Mucosa of rectum (tissue), 2 donors: Measurements from ENCODE around the gene SNCB.

ENCODE experiments used
- H3K27ac ChIP-seq, 2 donors: one replicate each; pipeline ENCODE4 v1.7.0; 2013; ENCODE audit warnings: inconsistent platforms in 2 of 2, low read depth in 2 of 2, low read length in 2 of 2
- H3K27me3 ChIP-seq, 2 donors: one replicate each; pipeline ENCODE4 v1.7.0; 2013; ENCODE audit warnings: low read length in 2 of 2; ENCODE audit not compliant: control insufficient read depth in 2 of 2, insufficient read depth in 2 of 2
- H3K36me3 ChIP-seq, 2 donors: one replicate each; pipeline ENCODE4 v1.7.0; 2013; ENCODE audit warnings: low read length in 2 of 2; ENCODE audit not compliant: control insufficient read depth in 2 of 2, insufficient read depth in 2 of 2
- H3K4me1 ChIP-seq, 2 donors: one replicate each; pipeline ENCODE4 v1.7.0; 2013; ENCODE audit warnings: low read length in 2 of 2, mild to moderate bottlenecking in 1 of 2; ENCODE audit not compliant: control insufficient read depth in 2 of 2, insufficient read depth in 2 of 2
- H3K4me3 ChIP-seq, 2 donors: one replicate each; pipeline ENCODE4 v1.7.0; 2013; ENCODE audit warnings: low read length in 2 of 2
- H3K9ac ChIP-seq, 2 donors: one replicate each; pipeline ENCODE4 v1.7.0; 2013; ENCODE audit warnings: low read length in 2 of 2, low read depth in 1 of 2, mild to moderate bottlenecking in 1 of 2
- H3K9me3 ChIP-seq, 2 donors: one replicate each; pipeline ENCODE4 v1.7.0; 2013; ENCODE audit warnings: low read length in 2 of 2; ENCODE audit not compliant: control insufficient read depth in 2 of 2
- donor health status: healthy.
- donor health status: Normal muscosa, but diverticular disease.

SNCB gene

DNA sequence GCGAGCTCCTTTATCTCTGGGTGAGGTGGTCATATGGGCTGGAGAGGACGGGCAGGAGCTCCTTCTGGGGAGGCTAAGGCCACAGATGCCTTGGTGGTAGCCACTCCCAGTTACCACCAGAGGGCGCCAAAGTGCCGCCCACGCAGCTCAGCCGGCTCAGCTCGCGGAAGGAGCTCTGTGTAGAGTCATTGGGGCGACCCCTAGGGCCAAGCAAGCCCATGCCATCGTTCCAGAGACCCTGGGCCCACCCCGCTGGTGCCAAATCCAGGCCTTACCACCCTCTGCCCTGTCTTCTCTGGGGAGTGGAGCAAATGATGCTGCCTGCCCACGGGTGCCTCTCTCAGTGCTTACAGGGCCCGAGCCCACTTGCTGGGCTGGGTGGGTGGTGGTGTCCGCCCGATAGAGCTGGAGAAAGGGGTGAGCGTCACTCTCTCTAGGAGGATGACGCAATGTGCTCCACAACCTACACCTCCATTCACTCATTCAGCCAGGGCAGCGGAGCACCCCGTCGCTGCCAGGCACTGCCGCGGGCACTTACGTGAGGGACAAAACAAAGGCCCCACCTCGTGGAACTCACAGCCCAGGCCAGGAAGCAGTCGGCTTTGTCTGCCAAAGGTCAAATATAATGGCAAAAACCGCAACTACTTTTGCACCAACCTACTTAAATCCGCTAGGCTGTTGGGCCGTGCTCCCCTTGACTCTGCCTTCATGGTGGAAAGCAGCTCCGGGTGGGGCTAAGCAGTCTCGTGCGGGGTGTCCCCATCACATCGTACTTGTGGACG, 30.7 kb upstream of the SNCB start:
- Histone ChIP-seq H3K27ac (no peak overlapping the region), H3K9me3 (no peaks in the 10 kb centered on the region), H3K9ac (no peak overlapping the region), H3K36me3 (peaks cover 2 to 5% of the 10 kb centered on the region in 2 donors), H3K4me1 (peaks cover 13 to 14% of the 10 kb centered on the region in 2 donors), H3K4me3 (no peak overlapping the region), H3K27me3 (no peaks in the 10 kb centered on the region)

DNA sequence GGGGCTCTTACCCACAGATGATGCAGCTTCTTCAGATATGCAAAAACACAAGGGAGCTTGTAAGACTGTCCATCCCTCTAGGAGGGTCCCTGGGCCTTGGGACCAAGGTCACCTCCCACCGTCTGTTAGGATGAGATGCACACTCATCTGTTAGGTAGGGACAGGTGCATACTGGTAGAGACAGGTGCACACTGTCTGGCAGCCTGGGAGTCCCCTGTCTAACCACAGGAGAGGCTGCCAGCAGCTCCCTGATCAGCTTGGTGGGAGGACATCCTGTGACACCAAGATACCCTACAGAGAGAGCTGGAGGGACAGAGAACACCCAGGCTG, 30.2 kb upstream of the SNCB start:
- Histone ChIP-seq H3K9ac (no peak overlapping the region), H3K4me1 (peaks cover 13 to 14% of the 10 kb centered on the region in 2 donors), H3K4me3 (no peak overlapping the region), H3K9me3 (no peaks in the 10 kb centered on the region), H3K36me3 (peaks cover 2 to 5% of the 10 kb centered on the region in 2 donors), H3K27me3 (no peaks in the 10 kb centered on the region), H3K27ac (no peak overlapping the region)

DNA sequence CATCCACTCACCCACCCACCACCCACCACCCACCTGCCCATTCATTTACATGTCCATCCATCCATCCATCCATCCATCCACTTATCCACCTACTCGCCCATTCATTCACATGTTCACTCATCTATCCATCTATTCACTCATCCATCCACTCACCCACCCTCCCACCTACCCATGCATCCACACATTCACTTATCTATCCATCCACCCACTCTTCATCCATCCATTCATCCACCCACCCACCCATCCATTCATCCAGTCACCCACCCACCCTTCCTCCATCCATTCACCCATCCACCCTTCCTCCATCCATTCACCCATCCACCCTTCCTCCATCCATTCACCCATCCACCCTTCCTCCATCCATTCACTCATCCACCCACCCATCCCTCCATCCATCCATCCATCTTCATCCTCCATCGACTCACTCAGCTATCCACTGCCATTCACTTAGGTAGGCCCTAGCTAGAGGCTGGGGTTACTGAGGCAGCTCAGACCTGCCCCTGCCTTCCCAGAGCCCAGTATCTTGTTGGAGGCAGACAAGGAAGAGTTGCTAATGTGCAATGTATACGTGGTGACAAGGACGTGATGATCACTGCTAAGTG, 29.6 kb upstream of the SNCB start:
- Histone ChIP-seq H3K36me3 (peaks cover 2 to 5% of the 10 kb centered on the region in 2 donors), H3K4me3 (no peak overlapping the region), H3K9ac (no peak overlapping the region), H3K9me3 (no peaks in the 10 kb centered on the region), H3K27ac (no peak overlapping the region), H3K4me1 (peaks cover 13 to 14% of the 10 kb centered on the region in 2 donors), H3K27me3 (no peaks in the 10 kb centered on the region)

- H3K4me3 ChIP-seq: no peak overlapping the region
- no peak overlapping the region for H3K9ac ChIP-seq
- H3K36me3 ChIP-seq: peaks cover 2 to 5% of the 10 kb centered on the region in 2 donors
- H3K4me1 ChIP-seq: peaks cover 13 to 14% of the 10 kb centered on the region in 2 donors
- H3K27me3 ChIP-seq: no peaks in the 10 kb centered on the region
- no peaks in the 10 kb centered on the region for H3K9me3 ChIP-seq
- H3K27ac ChIP-seq: no peak overlapping the region
Measured at GRCh38 chr5:176659512-176659839, 29.1 kb upstream of the SNCB start.

DNA sequence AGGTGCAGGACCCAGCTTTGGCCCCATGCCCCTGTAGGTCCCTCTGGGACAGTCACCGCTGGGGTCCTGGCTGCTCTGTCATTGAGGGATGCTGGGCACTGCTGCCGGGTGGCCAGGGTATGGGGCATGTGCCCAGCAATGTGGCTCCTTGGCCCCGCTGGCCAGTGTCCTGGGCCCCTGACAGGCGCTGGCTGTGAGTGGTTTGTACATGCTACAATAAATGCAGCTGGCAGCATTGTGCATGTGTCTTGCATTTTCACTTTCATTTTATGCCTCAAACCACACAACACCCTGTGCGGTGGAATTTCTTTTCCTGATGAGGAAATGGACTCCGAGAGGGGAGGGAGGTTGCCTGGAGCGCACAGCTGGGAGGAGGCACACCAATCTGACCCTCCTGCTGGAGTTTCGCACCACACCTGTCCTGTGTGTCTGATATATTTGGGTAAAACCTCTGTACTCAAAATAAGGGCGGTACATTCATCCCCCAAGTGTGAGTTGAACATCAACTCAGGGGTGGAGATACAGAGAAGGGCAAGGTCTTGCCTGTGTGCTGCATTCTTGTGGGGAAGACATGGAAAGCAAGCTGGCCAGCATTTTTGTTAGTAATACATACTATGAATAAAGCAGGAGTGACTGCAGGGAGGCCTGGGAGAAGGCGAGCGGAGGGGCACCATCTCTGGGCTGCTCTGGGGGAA, 28.6 kb upstream of the SNCB start:
- H3K4me1 ChIP-seq: peaks cover 13 to 14% of the 10 kb centered on the region in 2 donors
- no peak overlapping the region for H3K27ac ChIP-seq
- peak overlapping the region; percentile 42 to 57 for H3K4me3 ChIP-seq
- peaks cover 2 to 5% of the 10 kb centered on the region in 2 donors for H3K36me3 ChIP-seq
- no peaks in the 10 kb centered on the region for H3K9me3 ChIP-seq
- no peaks in the 10 kb centered on the region for H3K27me3 ChIP-seq
- H3K9ac ChIP-seq: no peak overlapping the region

GRCh38 chr5:176658007-176658599, 27.8 kb upstream of the SNCB start:
- Histone ChIP-seq H3K27ac (no peak overlapping the region), H3K9me3 (no peaks in the 10 kb centered on the region), H3K4me1 (peaks cover 13 to 14% of the 10 kb centered on the region in 2 donors), H3K36me3 (peaks cover 2 to 12% of the 10 kb centered on the region in 2 donors), H3K9ac (no peak overlapping the region), H3K4me3 (peak overlapping the region in 1 of 2 donors; percentile 42), H3K27me3 (no peaks in the 10 kb centered on the region)

GRCh38 chr5:176656467-176656990, 26.2 kb upstream of the SNCB start:
- Histone ChIP-seq H3K27me3 (no peaks in the 10 kb centered on the region), H3K36me3 (peaks cover 2 to 17% of the 10 kb centered on the region in 2 donors), H3K4me1 (peaks cover 13 to 14% of the 10 kb centered on the region in 2 donors), H3K4me3 (no peak overlapping the region), H3K9me3 (no peaks in the 10 kb centered on the region), H3K27ac (no peak overlapping the region), H3K9ac (no peak overlapping the region)

DNA sequence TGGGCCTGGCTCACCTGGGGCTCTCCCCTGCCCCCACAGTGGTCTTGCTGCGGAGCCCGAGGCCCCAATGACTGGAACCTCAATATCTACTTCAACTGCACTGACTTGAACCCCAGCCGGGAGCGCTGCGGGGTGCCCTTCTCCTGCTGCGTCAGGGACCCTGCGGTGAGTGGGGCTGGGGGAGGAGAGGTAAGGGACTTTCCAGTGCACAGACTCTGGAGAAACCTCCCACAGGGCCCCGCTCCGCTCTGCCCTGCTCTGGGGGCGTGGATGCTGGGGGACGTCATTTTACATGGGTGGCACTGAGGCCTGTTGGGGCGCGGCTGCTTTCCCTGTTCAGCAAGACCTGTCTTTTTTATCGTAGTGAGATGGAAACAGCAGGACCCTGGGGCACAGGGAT, 24.5 kb upstream of the SNCB start:
- peaks cover 12 to 13% of the 10 kb centered on the region in 2 donors for H3K4me1 ChIP-seq
- H3K9me3 ChIP-seq: no peaks in the 10 kb centered on the region
- H3K4me3 ChIP-seq: no peak overlapping the region
- no peaks in the 10 kb centered on the region for H3K27me3 ChIP-seq
- peaks cover 2 to 17% of the 10 kb centered on the region in 2 donors for H3K36me3 ChIP-seq
- H3K27ac ChIP-seq: no peak overlapping the region
- H3K9ac ChIP-seq: no peak overlapping the region

DNA sequence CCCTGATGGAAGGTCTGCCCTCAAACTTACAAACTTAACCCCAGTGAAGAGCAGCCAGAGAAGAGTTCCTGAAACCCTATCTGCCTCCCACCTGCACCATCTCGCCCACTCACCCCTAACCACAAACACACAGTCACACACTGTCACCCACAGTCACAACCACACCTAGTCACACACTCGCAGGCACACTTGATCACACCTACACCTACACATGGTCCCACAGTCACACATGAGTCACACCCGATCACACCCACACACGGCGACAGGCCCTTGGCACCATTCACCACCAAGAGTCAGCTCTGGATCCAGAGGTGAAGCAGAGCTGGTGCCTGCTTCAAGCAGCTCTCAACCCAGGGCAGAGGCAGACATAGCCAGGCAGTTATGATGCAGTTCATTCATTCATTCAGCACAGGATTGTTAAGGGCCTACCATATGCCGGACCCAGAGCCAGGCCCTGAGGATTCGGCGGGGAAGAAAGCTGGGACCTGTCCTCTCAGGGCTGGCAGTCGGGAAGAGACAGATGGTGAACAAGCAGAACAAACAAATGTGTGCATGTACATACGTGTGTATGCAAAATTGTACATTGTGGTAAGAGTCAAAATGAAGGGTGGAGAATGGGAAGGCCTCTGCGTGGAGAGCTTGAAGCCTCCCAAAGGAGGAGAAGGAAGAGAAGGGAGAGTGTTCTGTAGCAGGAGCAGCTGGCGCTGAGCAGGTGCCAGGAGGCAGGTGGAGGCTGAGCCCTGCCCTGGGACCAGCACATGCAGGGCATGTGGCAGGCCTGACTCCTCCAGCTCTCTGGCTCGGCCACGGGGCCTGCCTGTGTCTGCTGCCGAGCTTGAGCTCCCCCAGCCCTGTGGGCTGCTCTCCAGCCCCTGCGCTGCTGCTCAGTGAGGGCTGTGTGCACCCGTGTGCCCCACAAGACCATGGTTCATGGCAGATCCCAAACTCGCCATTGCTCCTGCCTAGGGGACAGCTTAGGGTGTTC, 23.4 kb upstream of the SNCB start:
- Histone ChIP-seq H3K4me1 (peaks cover 6 to 7% of the 10 kb centered on the region in 2 donors), H3K9me3 (no peaks in the 10 kb centered on the region), H3K27ac (no peak overlapping the region), H3K4me3 (no peak overlapping the region), H3K36me3 (peaks cover 2 to 17% of the 10 kb centered on the region in 2 donors), H3K27me3 (no peaks in the 10 kb centered on the region), H3K9ac (no peak overlapping the region)
